ENCODE results near the gene BAIAP2.
"Not testable (repeated sequence)": the region's sequence is repeated elsewhere in the genome, so short reads cannot be mapped to it uniquely, and the experiment has no call there.

Gene BAIAP2

DNA sequence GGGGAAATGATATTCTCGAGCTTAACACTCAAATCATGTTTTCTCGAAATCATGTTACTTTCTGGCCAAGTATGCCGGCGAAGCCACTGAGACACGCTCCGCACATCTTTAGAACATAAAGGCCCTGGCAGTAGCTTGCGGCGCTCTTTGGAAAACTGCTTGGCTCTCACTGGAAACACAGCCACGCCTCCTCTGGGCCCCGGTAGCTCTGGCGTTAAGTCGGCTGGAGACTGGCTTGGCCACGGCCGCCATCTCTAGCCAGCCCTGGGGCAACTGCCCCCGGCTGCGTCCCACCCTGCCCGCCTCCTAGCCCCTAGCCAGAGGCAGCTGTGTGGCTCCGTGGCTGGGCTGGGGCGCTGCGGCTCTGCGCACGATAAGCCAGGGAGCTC is 9.2 kb upstream of the BAIAP2 start:
- no peak for TF ChIP-seq Cebpa-rat (IDR thresholded peaks at IDR 0.05)
- Histone ChIP-seq H3K36me3 (no peaks in the 10 kb centered on the region), H3K4me2 (no peak overlapping the region), H3K27me3 (peaks cover 51 to 65% (median 62%) of the 10 kb centered on the region in 11 experiments), H3K4me3 (no peak overlapping the region), H3K4me1 (peaks cover 3 to 17% (median 8%) of the 10 kb centered on the region in 10 experiments; a peak in 19 of 20 replicates), H4K20me1 (peaks cover 0 to 17% (median 5%) of the 10 kb centered on the region in 11 experiments; a peak in 9 of 22 replicates), H3K9ac (no peak overlapping the region), H3K27ac (no peak overlapping the region), H3K9me3 (replicated peaks in 1 of 11) (peaks cover 0 to 12% (median 0%) of the 10 kb centered on the region in 11 experiments; a peak in 6 of 22 replicates)

- Histone ChIP-seq H3K9me3 (replicated peaks in 1 of 11) (peaks cover 0 to 12% (median 0%) of the 10 kb centered on the region in 11 experiments; a peak in 6 of 22 replicates), H3K27me3 (peaks cover 58 to 72% (median 69%) of the 10 kb centered on the region in 11 experiments), H3K9ac (no peak overlapping the region), H3K4me1 (peaks cover 9 to 21% (median 11%) of the 10 kb centered on the region in 10 experiments), H3K4me3 (no peak overlapping the region), H3K4me2 (no peak overlapping the region), H3K36me3 (peaks cover 0 to 2% (median 0%) of the 10 kb centered on the region in 11 experiments; a peak in 2 of 22 replicates), H3K27ac (no peak overlapping the region), H4K20me1 (peaks cover 0 to 24% (median 10%) of the 10 kb centered on the region in 11 experiments; a peak in 12 of 22 replicates)
- no peak for TF ChIP-seq Cebpa-rat (IDR thresholded peaks at IDR 0.05)
These were observed 8.5 kb upstream of the BAIAP2 start for GRCh38 chr17:81026266-81027036.

- no peak overlapping the region for H3K4me2 ChIP-seq
- peaks cover 13 to 26% (median 17%) of the 10 kb centered on the region in 10 experiments for H3K4me1 ChIP-seq
- no peak overlapping the region for H3K27ac ChIP-seq
- peaks cover 0 to 8% (median 0%) of the 10 kb centered on the region in 11 experiments; a peak in 2 of 22 replicates for H3K36me3 ChIP-seq
- H3K9ac ChIP-seq = no peak overlapping the region
- no peak overlapping the region for H3K4me3 ChIP-seq
- peaks cover 63 to 78% (median 75%) of the 10 kb centered on the region in 11 experiments for H3K27me3 ChIP-seq
- no peak for TF ChIP-seq Cebpa-rat (IDR thresholded peaks at IDR 0.05)
- H3K9me3 ChIP-seq (replicated peaks in 1 of 11) = peaks cover 0 to 12% (median 0%) of the 10 kb centered on the region in 11 experiments; a peak in 6 of 22 replicates
- peaks cover 0 to 29% (median 14%) of the 10 kb centered on the region in 11 experiments; a peak in 12 of 22 replicates for H4K20me1 ChIP-seq
These were observed 7.9 kb upstream of the BAIAP2 start for GRCh38 chr17:81027038-81027437.

DNA sequence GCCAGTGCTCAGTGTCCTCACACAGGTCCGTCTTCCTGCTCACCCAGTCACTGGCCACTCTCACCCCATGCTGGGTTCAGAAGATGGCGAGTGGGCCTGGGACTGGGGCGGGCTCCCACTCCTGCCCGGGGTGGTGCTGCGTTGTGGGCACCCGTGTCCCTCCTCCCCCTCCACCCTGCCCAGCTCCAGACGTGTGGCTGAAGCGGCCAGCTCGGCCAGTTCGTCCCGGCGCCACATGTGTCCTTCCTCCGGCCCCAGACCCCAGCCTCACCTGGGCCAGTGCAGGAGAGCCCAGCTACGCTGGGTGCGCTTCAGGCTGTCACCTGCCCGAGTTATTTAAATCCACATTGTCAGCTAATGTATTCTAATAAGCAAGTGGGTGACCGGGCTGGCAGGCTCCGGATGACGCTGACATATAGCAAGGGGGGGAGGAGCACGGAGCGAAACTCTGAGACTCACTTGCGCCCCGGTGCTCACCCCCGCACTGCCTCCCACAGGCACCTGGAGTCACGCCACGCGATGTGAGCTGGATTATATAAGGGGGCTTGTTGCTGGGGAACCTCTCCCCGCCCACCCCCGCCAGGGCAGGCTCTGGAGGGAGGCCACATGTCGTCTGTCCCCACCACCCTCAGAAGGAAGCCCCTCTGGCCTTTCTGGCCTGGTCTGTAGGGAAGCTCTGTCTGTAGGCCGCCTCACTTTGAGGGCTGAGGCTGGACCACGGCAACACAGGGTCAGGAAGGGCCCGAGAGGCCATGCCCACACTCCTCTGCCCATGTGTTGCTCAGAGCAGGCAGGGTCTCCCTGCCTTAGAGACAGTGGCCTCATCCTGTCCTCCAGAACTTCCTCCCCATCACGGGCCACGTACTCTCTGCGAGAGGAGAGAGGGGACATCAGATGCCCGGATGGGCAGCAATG is 7.1 kb upstream of the BAIAP2 start:
- no peak for TF ChIP-seq Cebpa-rat (IDR thresholded peaks at IDR 0.05)
- Histone ChIP-seq H3K4me2 (no peak overlapping the region), H3K9me3 (replicated peaks in 1 of 11) (peaks cover 0 to 12% (median 0%) of the 10 kb centered on the region in 11 experiments; a peak in 6 of 22 replicates), H3K4me3 (no peak overlapping the region), H3K27me3 (peaks cover 71 to 86% (median 83%) of the 10 kb centered on the region in 11 experiments), H3K27ac (no peak overlapping the region), H3K9ac (no peak overlapping the region), H3K36me3 (peaks cover 0 to 16% (median 0%) of the 10 kb centered on the region in 11 experiments; a peak in 3 of 22 replicates), H4K20me1 (peaks cover 0 to 38% (median 17%) of the 10 kb centered on the region in 11 experiments; a peak in 13 of 22 replicates), H3K4me1 (peaks cover 13 to 28% (median 24%) of the 10 kb centered on the region in 10 experiments)

DNA sequence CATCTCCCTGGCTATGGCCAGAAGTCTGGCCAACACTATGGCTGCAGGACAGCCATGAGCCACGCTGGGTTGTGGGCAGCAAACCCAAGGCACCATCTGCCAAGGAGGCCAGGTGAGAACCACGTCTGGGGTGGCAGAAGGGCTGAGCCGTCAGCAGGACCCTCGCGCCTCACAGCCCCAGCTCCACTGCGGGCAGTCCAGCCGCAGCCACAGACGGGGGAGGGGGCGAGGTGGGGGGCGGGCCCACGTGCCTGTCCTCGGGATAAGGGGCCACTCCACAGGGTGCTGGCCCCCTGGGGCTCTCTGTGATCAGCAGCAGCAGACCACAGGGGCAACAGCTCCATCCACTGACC is 6.5 kb upstream of the BAIAP2 start:
- Histone ChIP-seq H4K20me1 (peaks cover 0 to 42% (median 18%) of the 10 kb centered on the region in 11 experiments; a peak in 13 of 22 replicates), H3K9ac (no peak overlapping the region), H3K4me1 (peaks cover 16 to 33% (median 30%) of the 10 kb centered on the region in 10 experiments), H3K27ac (no peak overlapping the region), H3K4me3 (no peak overlapping the region), H3K9me3 (replicated peaks in 1 of 11) (peaks cover 0 to 12% (median 0%) of the 10 kb centered on the region in 11 experiments; a peak in 6 of 22 replicates), H3K27me3 (peaks cover 74 to 90% (median 87%) of the 10 kb centered on the region in 11 experiments), H3K4me2 (no peak overlapping the region), H3K36me3 (peaks cover 0 to 18% (median 0%) of the 10 kb centered on the region in 11 experiments; a peak in 3 of 22 replicates)
- TF ChIP-seq Cebpa-rat (IDR thresholded peaks at IDR 0.05) = no peak

- H3K4me2 ChIP-seq = no peak overlapping the region
- H3K4me1 ChIP-seq = peaks cover 26 to 42% (median 39%) of the 10 kb centered on the region in 10 experiments
- H3K36me3 ChIP-seq = peaks cover 0 to 18% (median 0%) of the 10 kb centered on the region in 11 experiments; a peak in 3 of 22 replicates
- H4K20me1 ChIP-seq = peaks cover 0 to 51% (median 22%) of the 10 kb centered on the region in 11 experiments; a peak in 14 of 22 replicates
- no peak for TF ChIP-seq Cebpa-rat (IDR thresholded peaks at IDR 0.05)
- peaks cover 74 to 97% (median 97%) of the 10 kb centered on the region in 11 experiments for H3K27me3 ChIP-seq
- no peak overlapping the region for H3K27ac ChIP-seq
- no peak overlapping the region for H3K9ac ChIP-seq
- H3K9me3 ChIP-seq (replicated peaks in 1 of 11) = peaks cover 0 to 12% (median 0%) of the 10 kb centered on the region in 11 experiments; a peak in 6 of 22 replicates
- no peak overlapping the region for H3K4me3 ChIP-seq
These were observed 5.1 kb upstream of the BAIAP2 start for GRCh38 chr17:81029859-81030258.

DNA sequence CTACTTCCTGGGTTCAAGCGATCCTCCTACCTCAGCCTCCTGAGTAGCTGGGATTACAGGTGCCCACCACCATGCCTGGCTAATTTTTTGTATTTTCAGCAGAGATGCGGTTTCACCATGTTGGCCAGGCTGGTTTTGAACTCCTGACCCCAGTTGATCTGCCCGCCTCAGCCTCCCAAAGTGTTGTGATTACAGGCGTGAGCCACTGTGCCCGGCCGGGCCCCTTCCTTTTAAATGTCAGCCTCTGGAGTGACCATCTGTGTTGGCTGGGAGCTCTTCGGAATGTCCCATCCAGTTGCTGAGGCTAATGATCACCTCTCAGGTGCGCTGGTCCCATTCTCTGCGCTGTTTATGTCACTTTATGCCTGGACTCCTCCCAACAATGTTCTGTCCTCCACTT is 4.6 kb upstream of the BAIAP2 start:
- H3K27me3 ChIP-seq = peaks cover 73 to 97% (median 96%) of the 10 kb centered on the region in 11 experiments
- not testable (repeated sequence) for H3K27ac ChIP-seq, H3K4me3 ChIP-seq, H3K9ac ChIP-seq
- peaks cover 0 to 54% (median 24%) of the 10 kb centered on the region in 11 experiments; a peak in 14 of 22 replicates for H4K20me1 ChIP-seq
- peaks cover 0 to 18% (median 0%) of the 10 kb centered on the region in 11 experiments; a peak in 3 of 22 replicates for H3K36me3 ChIP-seq
- H3K4me1 ChIP-seq = peaks cover 26 to 43% (median 39%) of the 10 kb centered on the region in 10 experiments
- H3K4me2 ChIP-seq = peak overlapping the region in 7 of 11 experiments; percentile 35 to 98 (median 62); a peak in 10 of 22 replicates
- peaks cover 0 to 12% (median 0%) of the 10 kb centered on the region in 11 experiments; a peak in 6 of 22 replicates for H3K9me3 ChIP-seq (replicated peaks in 1 of 11)
